ENCODE measurements around the gene TMEM150A. TPM values are rescaled to one million over a fixed set of nuclear protein-coding genes. Genes with fewer than 3 reads are reported as not detected.
A peak's percentile ranks its signal among the peaks of the same experiment; 100 is the strongest.

Gene TMEM150A
- total and polyA plus RNA-seq, 2 of the 13 experiments (the other 11 are each of a cell fraction or from before 2014, with no cell fraction given): 30.1 to 70.4 TPM

GRCh38 chr2:85583667-85584353 lies 18.7 kb downstream of the TMEM150A start (continued):
- TF ChIP-seq SRSF4 (IDR thresholded peaks at IDR 0.05; ENCODE audit: low read depth, low read length, poor library complexity, severe bottlenecking) (no peak), MAFK (conservative IDR thresholded peaks at IDR 0.05 in 1 of 2, IDR thresholded peaks at IDR 0.05 in 1 of 2; ENCODE audit: low read length in 2 of 2) (no peak), HMGXB3 (CRISPR knock-in tag; IDR thresholded peaks at IDR 0.05; ENCODE audit: borderline replicate concordance) (no peak), ZNF441 (CRISPR knock-in tag; IDR thresholded peaks at IDR 0.05; ENCODE audit: borderline replicate concordance) (no peak), ZNF225 (CRISPR knock-in tag; IDR thresholded peaks at IDR 0.05) (no peak), ZBTB33 (CRISPR knock-in tag; IDR thresholded peaks at IDR 0.05) (peak; percentile 80), ZNF496 (CRISPR knock-in tag; IDR thresholded peaks at IDR 0.05; ENCODE audit: insufficient replicate concordance) (no peak), TEAD2 (CRISPR knock-in tag; IDR thresholded peaks at IDR 0.05) (no peak), SNAI1 (CRISPR knock-in tag; IDR thresholded peaks at IDR 0.05; ENCODE audit: borderline replicate concordance) (no peak), ZNF24 (IDR thresholded peaks at IDR 0.05) (peak; percentile 78), ZNF746 (CRISPR knock-in tag; IDR thresholded peaks at IDR 0.05) (no peak), PRMT3 (CRISPR knock-in tag; IDR thresholded peaks at IDR 0.05; ENCODE audit: borderline replicate concordance, low read depth) (no peak), ZNF629 (CRISPR knock-in tag; conservative IDR thresholded peaks at IDR 0.05) (peak; percentile 95), ZNF160 (CRISPR knock-in tag; IDR thresholded peaks at IDR 0.05) (no peak; the same call in 1 of the 2 replicates), ZNF691 (CRISPR knock-in tag; IDR thresholded peaks at IDR 0.05; ENCODE audit: borderline replicate concordance, low read depth) (no peak), SAFB2 (CRISPR knock-in tag; IDR thresholded peaks at IDR 0.05; ENCODE audit: borderline replicate concordance, low read depth) (no peak), ARID3A (IDR thresholded peaks at IDR 0.05; ENCODE audit: low read depth, low read length) (no peak)
